ENCODE data around the gene THRSP. TPM values are rescaled to one million over a fixed set of nuclear protein-coding genes. Genes with fewer than 3 reads are reported as not detected.
A peak's percentile ranks its signal among the peaks of the same experiment; 100 is the strongest.

Gene THRSP
- total RNA-seq, 6 experiments from 2014 or later, result 3.0 to 92.0 (median 40.1) TPM

DNA sequence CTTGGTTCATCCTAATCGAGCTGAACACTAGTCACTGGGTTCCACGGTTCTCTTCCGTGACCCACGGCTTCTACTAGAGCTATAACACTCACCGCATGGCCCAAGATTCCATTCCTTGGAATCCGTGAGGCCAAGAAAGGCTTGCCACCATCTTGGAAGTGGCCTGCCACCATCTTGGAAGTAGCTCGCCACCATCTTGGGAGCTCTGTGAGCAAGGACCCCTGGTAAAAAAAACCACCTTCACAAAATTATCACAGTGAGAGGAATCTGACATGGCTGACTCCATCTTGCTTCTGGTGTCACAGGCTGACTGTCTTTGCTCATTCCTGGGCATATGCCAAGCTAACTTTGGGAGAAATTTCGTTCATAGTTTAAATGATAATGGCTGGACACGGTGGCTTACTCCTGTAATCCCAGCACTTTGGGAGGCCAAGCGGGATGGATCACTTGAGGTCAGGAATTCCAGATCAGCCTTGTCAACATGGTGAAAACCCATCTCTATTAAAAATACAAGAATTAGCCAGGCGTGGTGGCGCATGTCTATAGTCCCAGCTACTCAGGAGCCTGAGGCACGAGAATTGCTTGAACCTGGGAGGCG is 21.7 kb upstream of the THRSP start:
- intact Hi-C loops (cut with DNase I), result no loop called here

DNA sequence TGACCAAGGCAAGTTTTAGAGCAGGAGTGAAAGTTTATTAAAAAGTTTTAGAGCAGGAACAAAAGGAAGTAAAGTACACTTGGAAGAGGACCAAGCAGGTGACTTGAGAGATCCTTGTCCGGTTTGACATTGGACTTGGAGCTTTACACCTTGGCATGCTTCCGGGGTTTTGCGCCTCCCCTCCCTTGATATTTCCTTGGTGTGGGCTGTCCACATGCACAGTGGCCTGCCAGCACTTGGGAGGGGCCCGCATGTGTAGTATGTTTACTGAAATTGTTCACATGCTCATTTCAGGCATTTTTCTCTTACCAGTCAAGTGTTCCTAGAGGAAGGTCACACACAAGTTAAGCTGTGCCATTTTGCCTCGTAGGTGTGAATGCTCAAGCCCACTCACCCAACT is 19.0 kb upstream of the THRSP start:
- ATAC-seq (peak in 1 of 4 donors; percentile 2), DNase-seq (no peak)
- TF ChIP-seq, protein P1, sequence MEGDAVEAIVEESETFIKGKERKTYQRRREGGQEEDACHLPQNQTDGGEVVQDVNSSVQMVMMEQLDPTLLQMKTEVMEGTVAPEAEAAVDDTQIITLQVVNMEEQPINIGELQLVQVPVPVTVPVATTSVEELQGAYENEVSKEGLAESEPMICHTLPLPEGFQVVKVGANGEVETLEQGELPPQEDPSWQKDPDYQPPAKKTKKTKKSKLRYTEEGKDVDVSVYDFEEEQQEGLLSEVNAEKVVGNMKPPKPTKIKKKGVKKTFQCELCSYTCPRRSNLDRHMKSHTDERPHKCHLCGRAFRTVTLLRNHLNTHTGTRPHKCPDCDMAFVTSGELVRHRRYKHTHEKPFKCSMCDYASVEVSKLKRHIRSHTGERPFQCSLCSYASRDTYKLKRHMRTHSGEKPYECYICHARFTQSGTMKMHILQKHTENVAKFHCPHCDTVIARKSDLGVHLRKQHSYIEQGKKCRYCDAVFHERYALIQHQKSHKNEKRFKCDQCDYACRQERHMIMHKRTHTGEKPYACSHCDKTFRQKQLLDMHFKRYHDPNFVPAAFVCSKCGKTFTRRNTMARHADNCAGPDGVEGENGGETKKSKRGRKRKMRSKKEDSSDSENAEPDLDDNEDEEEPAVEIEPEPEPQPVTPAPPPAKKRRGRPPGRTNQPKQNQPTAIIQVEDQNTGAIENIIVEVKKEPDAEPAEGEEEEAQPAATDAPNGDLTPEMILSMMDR (IDR thresholded peaks at IDR 0.05), result no peak
- no peak for TF ChIP-seq POLR2A (IDR thresholded peaks at IDR 0.05)
- H3K27me3 ChIP-seq, result no peaks in the 10 kb centered on the region
- intact Hi-C loops (cut with DNase I), result no loop called here
- 38% methylated on average over 5 of the region's 5 CpGs for WGBS (ENCODE audit: insufficient coverage, low coverage, low lambda C conversion rate, missing lambda C conversion rate)
- no peak overlapping the region for H3K27ac ChIP-seq
- H3K4me1 ChIP-seq, result peaks cover 0 to 28% (median 4%) of the 10 kb centered on the region in 4 donors
- H3K9me3 ChIP-seq, result no peaks in the 10 kb centered on the region
- H3K4me3 ChIP-seq, result no peak overlapping the region
- H3K36me3 ChIP-seq, result no peaks in the 10 kb centered on the region

More for the DNA sequence above, 21.7 kb upstream of the THRSP start:
- Histone ChIP-seq H3K27me3 (no peaks in the 10 kb centered on the region), H3K36me3 (no peaks in the 10 kb centered on the region), H3K4me1 (peaks cover 0 to 50% (median 16%) of the 10 kb centered on the region in 4 donors), H3K9me3 (no peaks in the 10 kb centered on the region), H3K4me3 (no peak overlapping the region), H3K27ac (no peak overlapping the region)
- no peak for ATAC-seq
- 87% methylated on average over 12 of the region's 14 CpGs for WGBS (ENCODE audit: insufficient coverage, low coverage, low lambda C conversion rate, missing lambda C conversion rate)
- no peak for DNase-seq
- TF ChIP-seq POLR2A (IDR thresholded peaks at IDR 0.05), result no peak
- TF ChIP-seq, protein P1 (IDR thresholded peaks at IDR 0.05), result no peak

DNA sequence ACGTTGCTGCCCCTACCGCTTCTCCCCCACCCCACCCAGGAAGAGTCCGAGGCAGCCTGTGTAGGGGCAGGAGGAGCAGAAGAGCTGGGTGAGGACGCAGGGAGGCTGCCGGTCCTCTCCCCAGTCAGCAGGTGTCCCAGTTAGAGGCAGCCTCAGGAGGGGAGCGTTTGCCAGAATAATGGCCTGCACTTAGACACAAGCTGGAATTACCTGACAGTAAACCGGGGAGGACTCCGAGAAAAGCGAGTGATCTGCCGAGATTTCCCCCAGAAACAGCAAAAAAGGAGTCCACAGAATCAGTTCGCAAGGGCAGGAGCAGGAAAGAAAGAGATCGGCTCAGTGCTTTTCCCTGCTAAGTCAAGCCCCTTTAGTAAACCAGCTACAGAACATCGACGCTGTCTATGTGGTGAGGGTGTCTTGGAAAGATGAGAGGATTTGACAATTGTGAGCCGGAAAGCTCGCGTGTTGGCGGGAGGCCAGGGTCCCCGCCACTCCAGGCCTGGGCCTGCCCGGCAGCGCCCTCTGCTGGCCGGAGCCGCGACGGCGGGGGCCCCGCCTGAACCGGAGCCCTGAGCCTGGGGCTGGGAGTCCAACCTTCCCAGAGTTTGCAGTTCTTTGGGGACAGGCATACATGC is 17.7 kb upstream of the THRSP start:
- H3K9me3 ChIP-seq, result no peaks in the 10 kb centered on the region
- intact Hi-C loops (cut with DNase I), result no loop called here
- peaks cover 0 to 20% (median 4%) of the 10 kb centered on the region in 4 donors for H3K4me1 ChIP-seq
- H3K4me3 ChIP-seq, result peak overlapping the region; percentile 16 to 57 (median 56)
- no peaks in the 10 kb centered on the region for H3K27me3 ChIP-seq
- peak overlapping the region in 2 of 3 donors; percentile 21 to 63 for H3K27ac ChIP-seq
- TF ChIP-seq, protein P1 (IDR thresholded peaks at IDR 0.05), result peak; percentile 97 to 100 (median 99)
- peak; percentile 44 for TF ChIP-seq POLR2A (IDR thresholded peaks at IDR 0.05)
- no peaks in the 10 kb centered on the region for H3K36me3 ChIP-seq
- 2% methylated on average over 9 of the region's 28 CpGs for WGBS (ENCODE audit: insufficient coverage, low coverage, low lambda C conversion rate, missing lambda C conversion rate)
- ATAC-seq, result peak; percentile 88 to 98 (median 95)
- peak; percentile 87 to 89 (median 87) for DNase-seq

- Histone ChIP-seq H3K4me1 (peaks cover 0 to 20% (median 4%) of the 10 kb centered on the region in 4 donors), H3K27me3 (no peaks in the 10 kb centered on the region), H3K27ac (no peak overlapping the region), H3K9me3 (no peaks in the 10 kb centered on the region), H3K36me3 (no peaks in the 10 kb centered on the region), H3K4me3 (no peak overlapping the region)
- TF ChIP-seq, protein P1 (IDR thresholded peaks at IDR 0.05), result no peak
- no peak for TF ChIP-seq POLR2A (IDR thresholded peaks at IDR 0.05)
- 19% methylated on average over 6 of the region's 6 CpGs for WGBS (ENCODE audit: insufficient coverage, low coverage, low lambda C conversion rate, missing lambda C conversion rate)
- ATAC-seq (no peak), DNase-seq (no peak)
- intact Hi-C loops (cut with DNase I), result no loop called here
Observed at GRCh38 chr11:78046486-78046854, 17.2 kb upstream of the THRSP start.

Data from right lobe of liver (tissue), 6 donors.